HEK293T (cell line): ENCODE measurements around the gene PDILT.

Experiments
- LEF1 ChIP-seq: fragments of 450-650 bp; IDR thresholded peaks from 2 replicates; pipeline ENCODE4 v1.6.1; 2017; ENCODE audit warnings: mild to moderate bottlenecking, borderline replicate concordance
- SUZ12 ChIP-seq: fragments of 450-650 bp; IDR thresholded peaks from 2 replicates; pipeline ENCODE4 v1.6.1; 2016; ENCODE audit warnings: mild to moderate bottlenecking
- TARDBP ChIP-seq: fragments of 450-650 bp; IDR thresholded peaks from 2 replicates; pipeline ENCODE4 v1.6.1; 2016

GRCh38 chr16:20332411-20332810, 72.1 kb downstream of the PDILT start:
- no peak for TF ChIP-seq LEF1
- TF ChIP-seq TARDBP: no peak
- TF ChIP-seq SUZ12: no peak
